ENCODE data around the gene ACVR2A. TPM values are rescaled to one million over a fixed set of nuclear protein-coding genes. Genes with fewer than 3 reads are reported as not detected.

The ACVR2A gene
- polyA plus RNA-seq, 1 of the 3 experiments (the other 2 are of a cell fraction) = 1.6 TPM

DNA sequence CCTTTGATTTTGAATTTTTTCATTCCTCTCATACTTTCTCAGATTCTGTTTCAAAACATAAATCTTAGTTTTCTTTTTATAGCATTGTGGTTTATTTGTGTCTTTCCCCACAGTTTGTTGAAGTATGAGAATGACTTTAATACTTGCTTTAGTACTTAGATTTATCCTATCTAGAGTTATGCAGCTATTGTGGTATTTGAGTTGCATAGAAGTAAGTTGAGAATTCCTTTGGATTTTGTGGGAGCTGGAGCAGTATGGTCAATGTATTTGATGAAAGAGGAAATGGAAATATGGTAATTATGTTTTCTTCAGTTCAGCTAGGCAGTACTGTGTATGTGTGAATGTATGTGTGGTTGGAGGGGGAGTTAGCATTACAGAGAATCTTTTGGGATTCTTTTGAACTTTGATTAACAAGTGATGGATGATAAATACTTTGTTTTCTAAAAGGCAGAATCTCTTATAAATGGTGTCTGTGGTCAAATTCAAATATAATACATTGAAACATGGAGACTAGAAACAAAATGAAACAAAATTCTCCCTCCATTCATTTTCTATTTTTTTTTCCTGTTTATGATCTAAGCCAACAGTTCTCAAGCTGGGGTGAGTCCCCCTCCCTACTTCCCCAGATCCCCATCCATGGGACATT lies 3.0 kb downstream of the ACVR2A start (continued):
- TF ChIP-seq, protein P1, sequence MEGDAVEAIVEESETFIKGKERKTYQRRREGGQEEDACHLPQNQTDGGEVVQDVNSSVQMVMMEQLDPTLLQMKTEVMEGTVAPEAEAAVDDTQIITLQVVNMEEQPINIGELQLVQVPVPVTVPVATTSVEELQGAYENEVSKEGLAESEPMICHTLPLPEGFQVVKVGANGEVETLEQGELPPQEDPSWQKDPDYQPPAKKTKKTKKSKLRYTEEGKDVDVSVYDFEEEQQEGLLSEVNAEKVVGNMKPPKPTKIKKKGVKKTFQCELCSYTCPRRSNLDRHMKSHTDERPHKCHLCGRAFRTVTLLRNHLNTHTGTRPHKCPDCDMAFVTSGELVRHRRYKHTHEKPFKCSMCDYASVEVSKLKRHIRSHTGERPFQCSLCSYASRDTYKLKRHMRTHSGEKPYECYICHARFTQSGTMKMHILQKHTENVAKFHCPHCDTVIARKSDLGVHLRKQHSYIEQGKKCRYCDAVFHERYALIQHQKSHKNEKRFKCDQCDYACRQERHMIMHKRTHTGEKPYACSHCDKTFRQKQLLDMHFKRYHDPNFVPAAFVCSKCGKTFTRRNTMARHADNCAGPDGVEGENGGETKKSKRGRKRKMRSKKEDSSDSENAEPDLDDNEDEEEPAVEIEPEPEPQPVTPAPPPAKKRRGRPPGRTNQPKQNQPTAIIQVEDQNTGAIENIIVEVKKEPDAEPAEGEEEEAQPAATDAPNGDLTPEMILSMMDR (IDR thresholded peaks at IDR 0.05) = no peak
- TF ChIP-seq, protein P2, sequence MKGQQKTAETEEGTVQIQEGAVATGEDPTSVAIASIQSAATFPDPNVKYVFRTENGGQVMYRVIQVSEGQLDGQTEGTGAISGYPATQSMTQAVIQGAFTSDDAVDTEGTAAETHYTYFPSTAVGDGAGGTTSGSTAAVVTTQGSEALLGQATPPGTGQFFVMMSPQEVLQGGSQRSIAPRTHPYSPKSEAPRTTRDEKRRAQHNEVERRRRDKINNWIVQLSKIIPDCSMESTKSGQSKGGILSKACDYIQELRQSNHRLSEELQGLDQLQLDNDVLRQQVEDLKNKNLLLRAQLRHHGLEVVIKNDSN (IDR thresholded peaks at IDR 0.05; ENCODE audit: borderline replicate concordance, low read depth) = no peak
- TF ChIP-seq, protein P3, sequence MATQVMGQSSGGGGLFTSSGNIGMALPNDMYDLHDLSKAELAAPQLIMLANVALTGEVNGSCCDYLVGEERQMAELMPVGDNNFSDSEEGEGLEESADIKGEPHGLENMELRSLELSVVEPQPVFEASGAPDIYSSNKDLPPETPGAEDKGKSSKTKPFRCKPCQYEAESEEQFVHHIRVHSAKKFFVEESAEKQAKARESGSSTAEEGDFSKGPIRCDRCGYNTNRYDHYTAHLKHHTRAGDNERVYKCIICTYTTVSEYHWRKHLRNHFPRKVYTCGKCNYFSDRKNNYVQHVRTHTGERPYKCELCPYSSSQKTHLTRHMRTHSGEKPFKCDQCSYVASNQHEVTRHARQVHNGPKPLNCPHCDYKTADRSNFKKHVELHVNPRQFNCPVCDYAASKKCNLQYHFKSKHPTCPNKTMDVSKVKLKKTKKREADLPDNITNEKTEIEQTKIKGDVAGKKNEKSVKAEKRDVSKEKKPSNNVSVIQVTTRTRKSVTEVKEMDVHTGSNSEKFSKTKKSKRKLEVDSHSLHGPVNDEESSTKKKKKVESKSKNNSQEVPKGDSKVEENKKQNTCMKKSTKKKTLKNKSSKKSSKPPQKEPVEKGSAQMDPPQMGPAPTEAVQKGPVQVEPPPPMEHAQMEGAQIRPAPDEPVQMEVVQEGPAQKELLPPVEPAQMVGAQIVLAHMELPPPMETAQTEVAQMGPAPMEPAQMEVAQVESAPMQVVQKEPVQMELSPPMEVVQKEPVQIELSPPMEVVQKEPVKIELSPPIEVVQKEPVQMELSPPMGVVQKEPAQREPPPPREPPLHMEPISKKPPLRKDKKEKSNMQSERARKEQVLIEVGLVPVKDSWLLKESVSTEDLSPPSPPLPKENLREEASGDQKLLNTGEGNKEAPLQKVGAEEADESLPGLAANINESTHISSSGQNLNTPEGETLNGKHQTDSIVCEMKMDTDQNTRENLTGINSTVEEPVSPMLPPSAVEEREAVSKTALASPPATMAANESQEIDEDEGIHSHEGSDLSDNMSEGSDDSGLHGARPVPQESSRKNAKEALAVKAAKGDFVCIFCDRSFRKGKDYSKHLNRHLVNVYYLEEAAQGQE (IDR thresholded peaks at IDR 0.05; ENCODE audit: low read depth, low read length) = no peak
- no peak for TF ChIP-seq RAD21 (IDR thresholded peaks at IDR 0.05; ENCODE audit: low read length)
- TF ChIP-seq TEAD4 (IDR thresholded peaks at IDR 0.05; ENCODE audit: borderline replicate concordance, insufficient read depth) = no peak

DNA sequence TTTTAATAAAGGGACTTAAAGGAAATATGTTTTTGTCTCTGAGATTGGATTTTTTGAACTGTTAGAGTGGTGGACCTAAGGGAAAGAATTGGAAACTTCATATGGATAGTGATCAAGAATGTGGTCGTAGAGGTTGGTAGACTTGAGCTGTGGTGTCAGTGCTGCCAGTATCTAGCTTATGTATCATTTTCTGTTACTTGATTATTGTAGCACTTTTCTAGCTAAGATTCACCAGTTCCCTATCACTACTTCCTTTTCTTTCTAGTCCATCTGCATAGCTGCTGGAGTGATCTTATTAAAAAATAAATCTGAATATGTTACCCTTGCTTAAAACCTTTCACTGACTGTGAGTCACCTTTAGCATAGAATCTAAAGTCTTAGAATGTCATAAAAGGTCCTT lies 6.0 kb downstream of the ACVR2A start:
- peaks cover 7% of the 10 kb centered on the region; the same call in 1 of the 2 replicates for H4K20me1 ChIP-seq (ENCODE audit: insufficient read depth)
- DNase-seq = no peak

More for the DNA sequence above, 6.0 kb downstream of the ACVR2A start:
- Histone ChIP-seq H3K4me2 (no peak overlapping the region), H3K27me3 (ENCODE audit: insufficient read depth) (no peaks in the 10 kb centered on the region), H3K9me3 (no peaks in the 10 kb centered on the region), H3K27ac (ENCODE audit: low read depth in 2 of 2, low read length in 1 of 2) (no peak overlapping the region), H3F3A (replicated peaks; ENCODE audit: insufficient read depth) (peaks cover 3% of the 10 kb centered on the region), H3K36me3 (replicated peaks in 1 of 2; ENCODE audit: control insufficient read depth in 1 of 2, insufficient read depth in 2 of 2, low read length in 1 of 2) (no peaks in the 10 kb centered on the region), H3K9ac (no peak overlapping the region), H3K4me3 (ENCODE audit: low read depth in 2 of 2, low read length in 1 of 2) (no peak overlapping the region), H3K4me1 (ENCODE audit: control insufficient read depth in 1 of 2, insufficient read depth in 2 of 2, low read depth in 1 of 2, low read length in 1 of 2) (peaks cover 0 to 8% of the 10 kb centered on the region in 2 experiments; a peak in 2 of 4 replicates), H2AFZ (ENCODE audit: low read depth) (no peak overlapping the region), H3K79me2 (ENCODE audit: insufficient read depth) (peaks cover 86% of the 10 kb centered on the region), H3K9me2 (no peaks in the 10 kb centered on the region)
- WGBS (ENCODE audit: low lambda C conversion rate) = 96% methylated on average over 1 of the region's 1 CpG
- CTCF ChIA-PET = no interaction called here
- TF ChIP-seq, protein P4, sequence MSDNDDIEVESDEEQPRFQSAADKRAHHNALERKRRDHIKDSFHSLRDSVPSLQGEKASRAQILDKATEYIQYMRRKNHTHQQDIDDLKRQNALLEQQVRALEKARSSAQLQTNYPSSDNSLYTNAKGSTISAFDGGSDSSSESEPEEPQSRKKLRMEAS (IDR thresholded peaks at IDR 0.05; ENCODE audit: low read depth) = no peak
- TF ChIP-seq, protein P5, sequence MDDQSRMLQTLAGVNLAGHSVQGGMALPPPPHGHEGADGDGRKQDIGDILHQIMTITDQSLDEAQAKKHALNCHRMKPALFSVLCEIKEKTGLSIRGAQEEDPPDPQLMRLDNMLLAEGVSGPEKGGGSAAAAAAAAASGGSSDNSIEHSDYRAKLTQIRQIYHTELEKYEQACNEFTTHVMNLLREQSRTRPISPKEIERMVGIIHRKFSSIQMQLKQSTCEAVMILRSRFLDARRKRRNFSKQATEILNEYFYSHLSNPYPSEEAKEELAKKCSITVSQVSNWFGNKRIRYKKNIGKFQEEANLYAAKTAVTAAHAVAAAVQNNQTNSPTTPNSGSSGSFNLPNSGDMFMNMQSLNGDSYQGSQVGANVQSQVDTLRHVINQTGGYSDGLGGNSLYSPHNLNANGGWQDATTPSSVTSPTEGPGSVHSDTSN (IDR thresholded peaks at IDR 0.05) = no peak
- TF ChIP-seq EP300 (IDR thresholded peaks at IDR 0.05; ENCODE audit: borderline replicate concordance in 1 of 2, low read depth in 1 of 2, low read length in 1 of 2) = no peak
- TF ChIP-seq, protein P6, sequence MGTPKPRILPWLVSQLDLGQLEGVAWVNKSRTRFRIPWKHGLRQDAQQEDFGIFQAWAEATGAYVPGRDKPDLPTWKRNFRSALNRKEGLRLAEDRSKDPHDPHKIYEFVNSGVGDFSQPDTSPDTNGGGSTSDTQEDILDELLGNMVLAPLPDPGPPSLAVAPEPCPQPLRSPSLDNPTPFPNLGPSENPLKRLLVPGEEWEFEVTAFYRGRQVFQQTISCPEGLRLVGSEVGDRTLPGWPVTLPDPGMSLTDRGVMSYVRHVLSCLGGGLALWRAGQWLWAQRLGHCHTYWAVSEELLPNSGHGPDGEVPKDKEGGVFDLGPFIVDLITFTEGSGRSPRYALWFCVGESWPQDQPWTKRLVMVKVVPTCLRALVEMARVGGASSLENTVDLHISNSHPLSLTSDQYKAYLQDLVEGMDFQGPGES (IDR thresholded peaks at IDR 0.05; ENCODE audit: low read depth, low read length) = no peak
- POLR2A ChIA-PET = no interaction called here

Measured in SK-N-SH (cell line).